Measurements from ENCODE around the gene TMEM187. TPM values are rescaled to one million over a fixed set of nuclear protein-coding genes. Genes with fewer than 3 reads are reported as not detected.

TMEM187 gene
- total and polyA plus RNA-seq, 10 of the 15 experiments (the other 5 are each of a cell fraction or from before 2014, with no cell fraction given): 0.45 to 8.5 (median 4.1) TPM

- no peak for TF ChIP-seq SKIL (IDR thresholded peaks at IDR 0.05; ENCODE audit: low read depth, poor library complexity, severe bottlenecking)
- no peak for TF ChIP-seq CBX5 (IDR thresholded peaks at IDR 0.05; ENCODE audit: low read depth)
- no peak for TF ChIP-seq PRDM15 (CRISPR knock-in tag; IDR thresholded peaks at IDR 0.05)
- no peak for TF ChIP-seq ATF7 (IDR thresholded peaks at IDR 0.05; ENCODE audit: low read depth)
- no peak for TF ChIP-seq CHD1 (IDR thresholded peaks at IDR 0.05; ENCODE audit: low read depth, low read length)
Observed at GRCh38 chrX:154025230-154025629, 52.7 kb downstream of the TMEM187 start (continued).

All from GM12878 (cell line).